ENCODE results near the gene RABGGTA.

RABGGTA gene

GRCh38 chr14:24267516-24267915 is 3.9 kb downstream of the RABGGTA start:
- in situ Hi-C loops (cut with HindIII; ENCODE audit: low sequenced_read_pairs): no loop called here
- no peak for DNase-seq (ENCODE audit: low read depth)

GRCh38 chr14:24266344-24267244 is 4.8 kb downstream of the RABGGTA start:
- TF ChIP-seq, protein P1, sequence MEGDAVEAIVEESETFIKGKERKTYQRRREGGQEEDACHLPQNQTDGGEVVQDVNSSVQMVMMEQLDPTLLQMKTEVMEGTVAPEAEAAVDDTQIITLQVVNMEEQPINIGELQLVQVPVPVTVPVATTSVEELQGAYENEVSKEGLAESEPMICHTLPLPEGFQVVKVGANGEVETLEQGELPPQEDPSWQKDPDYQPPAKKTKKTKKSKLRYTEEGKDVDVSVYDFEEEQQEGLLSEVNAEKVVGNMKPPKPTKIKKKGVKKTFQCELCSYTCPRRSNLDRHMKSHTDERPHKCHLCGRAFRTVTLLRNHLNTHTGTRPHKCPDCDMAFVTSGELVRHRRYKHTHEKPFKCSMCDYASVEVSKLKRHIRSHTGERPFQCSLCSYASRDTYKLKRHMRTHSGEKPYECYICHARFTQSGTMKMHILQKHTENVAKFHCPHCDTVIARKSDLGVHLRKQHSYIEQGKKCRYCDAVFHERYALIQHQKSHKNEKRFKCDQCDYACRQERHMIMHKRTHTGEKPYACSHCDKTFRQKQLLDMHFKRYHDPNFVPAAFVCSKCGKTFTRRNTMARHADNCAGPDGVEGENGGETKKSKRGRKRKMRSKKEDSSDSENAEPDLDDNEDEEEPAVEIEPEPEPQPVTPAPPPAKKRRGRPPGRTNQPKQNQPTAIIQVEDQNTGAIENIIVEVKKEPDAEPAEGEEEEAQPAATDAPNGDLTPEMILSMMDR (IDR thresholded peaks at IDR 0.05; ENCODE audit: low read depth, low read length, missing control alignments): no peak
- in situ Hi-C loops (cut with HindIII; ENCODE audit: low sequenced_read_pairs): no loop called here
- H3K4me3 ChIP-seq (ENCODE audit: low read depth, low read length): no peak overlapping the region
- no peak for DNase-seq (ENCODE audit: low read depth)

More at GRCh38 chr14:24267516-24267915, 3.9 kb downstream of the RABGGTA start:
- TF ChIP-seq, protein P1 (IDR thresholded peaks at IDR 0.05; ENCODE audit: low read depth, low read length, missing control alignments): no peak
- H3K4me3 ChIP-seq (ENCODE audit: low read depth, low read length): no peak overlapping the region

- in situ Hi-C loops (cut with HindIII; ENCODE audit: low sequenced_read_pairs): no loop called here
- no peak for DNase-seq (ENCODE audit: low read depth)
- TF ChIP-seq, protein P1 (IDR thresholded peaks at IDR 0.05; ENCODE audit: low read depth, low read length, missing control alignments): no peak
- no peak overlapping the region for H3K4me3 ChIP-seq (ENCODE audit: low read depth, low read length)
Measured at GRCh38 chr14:24264298-24264697, 7.1 kb downstream of the RABGGTA start.

- H3K4me3 ChIP-seq (ENCODE audit: low read depth, low read length): no peak overlapping the region
- TF ChIP-seq, protein P1 (IDR thresholded peaks at IDR 0.05; ENCODE audit: low read depth, low read length, missing control alignments): no peak
- in situ Hi-C loops (cut with HindIII; ENCODE audit: low sequenced_read_pairs): no loop called here
- no peak for DNase-seq (ENCODE audit: low read depth)
Measured at GRCh38 chr14:24263848-24264247, 7.5 kb downstream of the RABGGTA start.

GRCh38 chr14:24262821-24263733 is 8.3 kb downstream of the RABGGTA start, which contains the start of gene TGM1:
Gene TGM1 (minus strand): TSS chr14:24263177. CDS start chr14:24262352, 825 bp downstream.
- H3K4me3 ChIP-seq (ENCODE audit: low read depth, low read length): no peak within 1 kb of the TSS
- TF ChIP-seq, protein P1 (IDR thresholded peaks at IDR 0.05; ENCODE audit: low read depth, low read length, missing control alignments): no peak
- in situ Hi-C loops (cut with HindIII; ENCODE audit: low sequenced_read_pairs): no loop called here
- DNase-seq (ENCODE audit: low read depth): no peak

- in situ Hi-C loops (cut with HindIII; ENCODE audit: low sequenced_read_pairs): no loop called here
- no peak overlapping the region for H3K4me3 ChIP-seq (ENCODE audit: low read depth, low read length)
- TF ChIP-seq, protein P1 (IDR thresholded peaks at IDR 0.05; ENCODE audit: low read depth, low read length, missing control alignments): no peak
- no peak for DNase-seq (ENCODE audit: low read depth)
Measured at GRCh38 chr14:24261969-24262327, 9.4 kb downstream of the RABGGTA start.
